HG03575 (cell line): Measurements from ENCODE around the gene MNAT1.
"Not testable (repeated sequence)": the region's sequence is repeated elsewhere in the genome, so short reads cannot be mapped to it uniquely, and the experiment has no call there.

Source experiments
- ATAC-seq: cut with Tn5 transposase; IDR thresholded peaks from one replicate; pipeline ENCODE4 v1.9.1; 2021; ENCODE audit not compliant: unreplicated experiment, insufficient number of reproducible peaks, low FRiP score; ENCODE audit errors: extremely low read depth

Gene MNAT1

DNA sequence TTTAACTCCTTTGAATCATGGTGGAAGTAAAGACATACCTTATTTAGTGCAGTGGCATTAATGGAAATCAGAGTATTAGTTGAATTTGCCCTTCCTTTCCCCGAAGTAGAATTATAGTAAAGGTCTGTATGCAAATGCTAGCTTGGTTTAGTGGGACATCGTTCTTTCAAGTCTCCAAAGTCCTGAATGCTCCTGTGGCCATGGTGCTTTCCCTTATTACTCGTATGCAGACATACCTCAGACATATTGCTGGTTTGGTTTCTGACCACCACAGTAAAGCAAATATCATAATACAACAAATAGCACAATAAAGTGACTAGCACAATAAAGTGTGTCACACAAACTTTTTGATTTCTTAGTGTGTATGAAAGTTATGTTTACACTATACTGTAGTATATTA lies 52.3 kb downstream of the MNAT1 start:
- no peak for ATAC-seq

DNA sequence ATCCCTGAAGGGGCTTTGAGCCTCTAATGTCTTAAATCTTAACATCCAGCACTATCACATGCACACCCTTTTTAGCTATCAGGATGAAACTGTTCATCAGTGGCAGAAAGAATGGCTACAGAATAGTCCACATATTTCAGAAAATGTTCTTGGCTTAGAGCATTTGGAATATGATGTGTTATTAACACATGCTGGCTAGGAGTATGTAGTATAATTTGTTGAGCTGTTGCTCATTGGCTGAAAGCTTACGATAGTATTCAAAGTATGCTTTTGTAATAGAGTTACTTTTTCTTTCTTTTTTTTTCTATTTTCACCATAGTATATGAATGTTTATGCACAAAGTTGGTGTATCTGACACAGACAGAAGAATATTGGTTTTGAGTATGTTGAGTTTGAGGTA lies 55.1 kb downstream of the MNAT1 start:
- no peak for ATAC-seq

- ATAC-seq = no peak
Measured at GRCh38 chr14:60790850-60791249, 56.3 kb downstream of the MNAT1 start.

- ATAC-seq = no peak
Measured at GRCh38 chr14:60796434-60796833, 61.9 kb downstream of the MNAT1 start.

DNA sequence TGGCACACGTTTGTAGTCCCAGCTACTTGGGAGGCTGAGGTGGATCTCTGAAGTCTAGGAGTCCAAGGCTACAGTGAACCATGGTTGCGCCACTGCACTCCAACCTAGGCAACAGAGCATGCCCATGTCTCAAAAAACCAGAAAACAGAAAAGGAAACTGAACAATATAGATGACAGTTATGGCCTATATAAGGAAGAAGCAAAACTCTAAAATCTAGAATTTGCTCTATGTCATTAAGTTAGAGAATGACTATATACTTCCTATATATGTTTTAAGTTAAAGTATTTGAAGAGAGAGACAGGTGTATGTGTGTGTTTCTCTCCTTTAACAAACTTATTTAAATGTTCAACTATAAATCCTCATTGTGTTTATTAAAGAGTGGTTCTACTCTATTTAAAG lies 65.8 kb downstream of the MNAT1 start:
- no peak for ATAC-seq

GRCh38 chr14:60803871-60804270 lies 69.3 kb downstream of the MNAT1 start:
- ATAC-seq = no peak

GRCh38 chr14:60805841-60806430 lies 71.4 kb downstream of the MNAT1 start:
- ATAC-seq = no peak

DNA sequence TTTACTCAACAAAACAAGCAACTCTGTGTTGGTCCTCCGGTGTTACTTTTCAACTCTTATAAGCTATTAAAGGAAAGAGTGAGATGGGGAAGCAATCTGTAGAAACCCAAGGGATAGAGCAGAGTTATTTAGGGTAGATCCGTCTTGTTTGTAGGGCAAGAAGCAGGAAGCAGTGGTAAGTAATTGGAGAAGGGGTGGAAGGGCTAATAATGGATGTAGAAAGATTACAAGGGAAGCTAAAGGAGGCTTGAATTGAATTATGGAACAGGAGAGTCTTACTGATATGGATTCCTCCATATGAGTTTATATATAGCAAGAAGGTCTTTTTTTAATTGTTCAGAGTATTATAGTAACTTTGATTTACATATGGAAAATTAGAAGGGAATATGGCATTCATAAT lies 72.7 kb downstream of the MNAT1 start:
- ATAC-seq = no peak

GRCh38 chr14:60807971-60808370 lies 73.4 kb downstream of the MNAT1 start:
- ATAC-seq = no peak

DNA sequence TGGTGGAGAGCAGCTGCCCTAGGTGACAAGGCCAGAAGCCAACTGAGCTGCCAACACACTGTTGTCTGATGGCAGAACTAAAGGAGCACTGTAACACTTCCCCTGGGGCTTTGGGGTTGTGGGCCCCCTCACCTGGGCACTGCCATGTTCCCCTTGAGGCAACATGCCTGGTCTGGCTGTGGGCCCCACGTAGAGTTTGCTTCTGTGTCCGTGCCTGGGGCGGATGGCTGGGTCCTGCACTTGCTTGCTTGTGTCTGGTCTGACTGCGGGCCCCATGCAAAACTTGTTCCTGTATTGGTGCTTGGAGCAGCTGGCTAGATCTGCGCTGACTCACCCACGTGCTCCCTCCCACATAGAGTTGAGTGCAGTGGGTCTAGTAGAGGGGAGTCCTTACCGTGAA lies 78.4 kb downstream of the MNAT1 start:
- ATAC-seq = no peak

DNA sequence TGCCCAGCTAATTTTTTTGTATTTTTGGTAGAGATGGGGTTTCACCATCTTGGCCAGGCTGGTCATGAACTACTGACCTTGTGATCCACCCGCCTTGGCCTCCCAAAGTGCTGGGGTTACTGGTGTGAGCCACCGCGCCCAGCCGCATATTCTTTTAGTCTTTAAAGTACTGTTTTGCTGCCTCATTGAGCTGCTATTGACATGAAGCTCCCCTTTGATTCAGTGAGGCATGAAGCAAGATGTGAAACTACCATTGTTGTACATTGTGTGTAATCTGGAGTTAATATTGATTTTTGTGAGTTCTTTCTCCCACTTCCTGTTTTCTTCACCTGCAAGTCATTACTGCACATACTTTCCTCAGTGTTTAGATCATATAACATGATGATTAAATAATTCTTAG lies 80.8 kb downstream of the MNAT1 start:
- peak; percentile 88 for ATAC-seq

- no peak for ATAC-seq
Measured at GRCh38 chr14:60817113-60817512, 82.6 kb downstream of the MNAT1 start.

DNA sequence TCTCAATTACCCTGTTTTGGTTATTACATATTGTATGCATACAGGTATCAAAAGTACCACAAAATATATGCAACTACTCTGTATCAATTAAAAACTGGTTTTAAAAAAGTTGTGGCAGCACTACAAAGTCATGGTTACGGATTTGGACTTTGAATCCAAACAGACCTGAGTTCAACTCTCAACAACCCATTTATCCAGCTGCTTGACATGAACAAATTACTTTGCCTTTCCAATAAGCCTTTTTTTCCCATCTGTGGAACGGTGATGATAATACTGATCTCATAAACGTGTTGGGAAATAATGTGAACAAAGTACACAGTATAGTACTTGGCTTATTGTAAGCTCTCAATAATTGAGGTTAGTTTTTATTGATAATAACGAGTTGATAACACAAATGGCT lies 85.0 kb downstream of the MNAT1 start:
- no peak for ATAC-seq

DNA sequence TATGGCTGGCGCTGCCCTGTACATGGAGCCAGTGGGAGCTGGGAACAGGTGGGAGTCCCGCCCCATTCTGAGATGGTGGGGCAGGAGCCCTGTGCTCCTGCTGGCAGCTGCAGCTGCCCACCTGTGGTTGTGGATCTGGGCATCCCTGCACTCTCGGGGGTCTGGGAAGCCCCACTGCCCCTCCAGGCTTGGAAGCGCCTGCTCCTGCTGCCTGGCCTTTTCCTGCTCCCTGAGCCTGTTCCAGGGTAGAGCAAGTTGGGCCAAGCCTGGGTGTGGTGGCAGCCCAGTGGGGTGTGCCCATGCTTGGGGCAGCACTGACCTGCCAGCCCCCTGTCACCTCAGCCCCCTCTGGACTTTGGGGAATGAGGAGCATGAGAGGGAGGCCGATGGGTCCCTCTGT lies 104.0 kb downstream of the MNAT1 start:
- ATAC-seq = no peak

GRCh38 chr14:60839057-60839456 lies 104.5 kb downstream of the MNAT1 start:
- ATAC-seq = no peak

DNA sequence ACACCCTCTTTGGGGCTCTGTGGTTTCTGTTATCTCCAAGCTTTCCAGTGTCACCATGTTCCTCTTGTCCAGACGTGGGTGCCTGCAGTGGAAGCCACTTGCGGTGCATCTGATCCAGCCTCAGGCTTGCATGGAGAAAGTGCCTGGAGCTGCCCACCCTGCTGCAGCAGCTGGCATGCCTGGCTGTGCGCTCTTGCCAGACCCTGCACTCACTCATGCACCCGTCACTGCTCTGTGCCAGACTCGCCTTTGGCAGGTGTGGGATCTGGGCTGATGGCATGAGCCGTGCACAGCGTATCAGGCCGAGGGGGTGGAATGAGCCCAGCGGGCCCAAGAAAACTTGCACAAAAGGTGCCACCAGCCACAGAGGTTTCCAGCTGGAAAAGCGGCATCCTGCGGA lies 105.1 kb downstream of the MNAT1 start:
- no peak for ATAC-seq

DNA sequence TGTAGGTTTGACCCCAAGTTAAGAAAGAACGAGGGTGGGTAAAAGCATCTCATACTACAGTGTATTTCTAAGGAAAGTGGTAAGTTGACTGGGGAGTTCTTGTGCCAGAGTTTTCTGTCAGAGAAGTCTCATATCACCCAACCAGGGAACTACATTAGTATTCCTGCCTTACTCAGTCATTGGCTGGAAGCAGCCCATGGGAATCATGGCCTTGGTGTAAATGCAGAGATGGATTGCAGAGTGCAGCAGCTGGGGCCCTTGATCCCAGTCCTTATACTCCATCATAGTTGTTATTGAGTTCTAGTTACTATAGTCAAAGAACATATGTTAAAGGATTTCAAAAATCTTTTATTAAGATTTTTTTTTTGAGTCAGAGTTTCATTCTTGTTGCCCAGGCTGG lies 105.8 kb downstream of the MNAT1 start:
- ATAC-seq = no peak

DNA sequence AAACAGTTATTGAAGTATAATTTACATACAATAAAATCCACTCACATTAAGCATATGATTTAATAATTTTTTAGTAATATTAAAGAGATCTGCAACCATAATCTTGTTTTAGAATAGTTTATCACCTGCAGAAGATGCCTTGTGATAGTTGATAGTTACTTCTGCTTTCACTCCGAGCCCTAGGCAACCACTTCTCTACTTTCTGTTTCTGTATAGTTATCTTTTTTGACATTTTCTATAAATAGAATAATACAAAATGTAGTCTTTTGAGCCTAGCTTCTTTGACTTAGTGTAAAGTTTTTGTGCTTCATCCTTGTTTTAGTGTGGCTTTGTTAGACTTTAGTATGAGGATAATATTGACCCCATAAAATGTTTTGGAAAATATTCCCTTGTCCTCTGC lies 111.0 kb downstream of the MNAT1 start:
- ATAC-seq = peak; percentile 55

DNA sequence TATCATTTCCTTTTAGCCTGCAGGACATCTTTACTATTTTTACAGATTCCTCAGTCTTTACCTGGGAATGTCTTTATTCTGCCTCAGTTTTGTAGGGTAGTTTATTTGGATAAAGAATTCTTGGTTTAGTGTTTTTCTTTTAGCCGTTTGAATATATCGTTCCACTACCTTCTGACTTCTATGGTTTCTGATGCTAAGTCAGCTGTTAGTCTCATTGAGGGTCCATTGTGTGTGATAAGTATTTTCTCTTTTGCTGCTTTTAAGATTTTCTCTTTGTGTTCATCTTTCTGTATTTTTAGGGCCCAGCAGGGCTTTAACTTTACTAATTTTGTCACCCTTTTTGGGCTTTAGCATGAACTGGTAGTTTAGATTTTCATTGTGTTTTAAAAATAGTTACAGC lies 113.5 kb downstream of the MNAT1 start:
- ATAC-seq = no peak

DNA sequence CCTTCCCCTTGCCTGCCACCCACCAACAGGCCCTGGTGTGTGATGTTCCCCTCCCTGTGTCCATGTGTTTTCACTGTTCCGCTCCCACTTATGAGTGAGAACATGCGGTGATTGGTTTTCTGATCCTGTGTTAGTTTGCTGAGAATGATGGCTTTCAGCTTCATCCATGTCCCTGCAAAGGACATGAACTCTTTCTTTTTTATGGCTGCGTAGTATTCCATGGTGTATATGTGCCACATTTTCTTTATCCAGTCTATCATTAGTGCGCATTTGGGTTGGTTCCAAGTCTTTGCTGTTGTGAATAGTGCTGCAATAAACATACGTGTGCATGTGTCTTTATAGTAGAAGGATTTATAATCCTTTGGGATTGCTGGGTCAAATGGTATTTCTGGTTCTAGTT lies 117.1 kb downstream of the MNAT1 start:
- ATAC-seq = not testable (repeated sequence)

DNA sequence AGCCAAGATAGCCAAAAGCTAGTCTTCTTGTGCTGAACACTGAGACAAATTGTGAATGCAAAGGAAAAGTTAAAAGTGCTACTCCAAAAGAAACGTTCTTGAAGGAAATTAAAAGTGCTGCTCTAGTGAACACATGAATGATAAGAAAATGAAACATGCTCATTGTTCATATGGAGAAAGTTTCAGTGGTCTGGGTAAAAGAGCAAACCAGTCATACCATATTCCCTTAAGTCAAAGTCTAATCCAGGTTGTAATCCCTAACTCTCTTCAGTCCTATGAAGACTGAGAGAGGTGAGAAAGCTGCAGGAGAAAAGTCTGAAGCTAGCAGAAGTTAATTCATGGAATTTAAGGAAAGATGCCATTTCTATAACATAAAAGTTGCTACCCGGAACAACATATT lies 121.5 kb downstream of the MNAT1 start:
- no peak for ATAC-seq

DNA sequence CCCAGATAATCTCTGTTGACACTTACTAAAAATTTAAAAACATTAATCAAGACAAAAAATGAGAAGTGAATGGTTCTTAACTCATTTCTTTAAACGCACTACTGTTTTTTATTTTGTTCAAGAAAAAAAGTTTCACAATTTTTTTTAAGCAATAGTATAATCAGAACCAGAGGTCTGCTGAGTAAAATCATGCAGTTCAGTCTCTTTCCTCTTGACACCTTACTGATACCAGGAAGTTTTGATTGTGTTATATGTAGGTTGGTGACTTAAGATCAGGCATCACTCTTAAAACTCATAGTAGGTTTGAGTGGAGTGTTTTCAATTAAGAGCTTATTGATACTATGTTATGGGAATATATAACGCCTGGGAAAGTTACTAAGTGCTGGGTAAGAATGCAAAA lies 125.0 kb downstream of the MNAT1 start:
- ATAC-seq = no peak
